Testis (tissue), 2 donors: ENCODE measurements around the gene FOXE1.

Source experiments
- POLR2A ChIP-seq: fragments of 450-650 bp; IDR thresholded peaks from one replicate; pipeline ENCODE4 v1.6.1; 2017; ENCODE audit warnings: antibody characterized with exemption, mild to moderate bottlenecking, moderate library complexity
- TF ChIP-seq, protein P1 (sequence below), 3 experiments: fragments of 450-650 bp in 2 of 3; fragments of 200-600 bp in 1 of 3; sonication (generic) in 1 of 3; IDR thresholded peaks; one replicate each; pipeline ENCODE4 v1.5.1; 2016 to 2019; ENCODE audit warnings: antibody characterized with exemption in 3 of 3, mild to moderate bottlenecking in 2 of 3, moderate library complexity in 1 of 3

DNA sequence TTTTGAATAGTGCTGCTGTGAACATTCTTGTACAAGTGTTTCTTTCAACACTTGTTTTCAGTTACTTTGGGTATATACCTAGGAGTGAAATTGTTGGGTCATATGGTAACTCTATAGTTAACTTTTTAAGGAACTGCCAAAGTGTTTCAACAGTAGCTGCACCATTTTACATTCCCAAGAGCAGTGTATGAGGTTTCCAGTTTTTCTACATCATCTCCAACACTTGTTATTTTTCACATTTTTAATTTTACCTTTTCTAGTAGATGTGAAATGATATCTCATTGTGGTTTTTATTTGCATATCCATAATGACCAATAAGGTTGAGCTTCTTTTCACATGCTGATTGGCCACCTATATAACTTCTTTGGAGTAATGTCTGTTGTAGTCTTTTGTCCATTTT, 40.0 kb upstream of the FOXE1 start:
- TF ChIP-seq POLR2A = no peak
- TF ChIP-seq, protein P1, sequence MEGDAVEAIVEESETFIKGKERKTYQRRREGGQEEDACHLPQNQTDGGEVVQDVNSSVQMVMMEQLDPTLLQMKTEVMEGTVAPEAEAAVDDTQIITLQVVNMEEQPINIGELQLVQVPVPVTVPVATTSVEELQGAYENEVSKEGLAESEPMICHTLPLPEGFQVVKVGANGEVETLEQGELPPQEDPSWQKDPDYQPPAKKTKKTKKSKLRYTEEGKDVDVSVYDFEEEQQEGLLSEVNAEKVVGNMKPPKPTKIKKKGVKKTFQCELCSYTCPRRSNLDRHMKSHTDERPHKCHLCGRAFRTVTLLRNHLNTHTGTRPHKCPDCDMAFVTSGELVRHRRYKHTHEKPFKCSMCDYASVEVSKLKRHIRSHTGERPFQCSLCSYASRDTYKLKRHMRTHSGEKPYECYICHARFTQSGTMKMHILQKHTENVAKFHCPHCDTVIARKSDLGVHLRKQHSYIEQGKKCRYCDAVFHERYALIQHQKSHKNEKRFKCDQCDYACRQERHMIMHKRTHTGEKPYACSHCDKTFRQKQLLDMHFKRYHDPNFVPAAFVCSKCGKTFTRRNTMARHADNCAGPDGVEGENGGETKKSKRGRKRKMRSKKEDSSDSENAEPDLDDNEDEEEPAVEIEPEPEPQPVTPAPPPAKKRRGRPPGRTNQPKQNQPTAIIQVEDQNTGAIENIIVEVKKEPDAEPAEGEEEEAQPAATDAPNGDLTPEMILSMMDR (IDR thresholded peaks at IDR 0.05) = no peak
